Ishikawa (cell line): ENCODE results near the gene RAB6B.

Experiments used
- CEBPB ChIP-seq: IDR thresholded peaks from 2 replicates; pipeline ENCODE4 v1.6.1; 2012
- EP300 ChIP-seq: IDR thresholded peaks from 2 replicates; pipeline ENCODE4 v1.6.1; 2012; ENCODE audit warnings: borderline replicate concordance
- FOXM1 ChIP-seq: IDR thresholded peaks from 2 replicates; pipeline ENCODE4 v1.6.1; 2012; ENCODE audit warnings: low read depth, borderline replicate concordance
- NFIC ChIP-seq: IDR thresholded peaks from 2 replicates; pipeline ENCODE4 v1.6.1; 2012
- RAD21 ChIP-seq: IDR thresholded peaks from 2 replicates; pipeline ENCODE4 v1.6.1; 2012; ENCODE audit warnings: low read depth
- TCF12 ChIP-seq: IDR thresholded peaks from 2 replicates; pipeline ENCODE4 v1.6.1; 2012; ENCODE audit warnings: low read depth
- YY1 ChIP-seq: IDR thresholded peaks from 2 replicates; pipeline ENCODE4 v1.6.1; 2012; ENCODE audit warnings: low read depth
- TF ChIP-seq, protein P1 (sequence below): IDR thresholded peaks from 2 replicates; pipeline ENCODE4 v1.6.1; 2012; ENCODE audit warnings: low read depth, mild to moderate bottlenecking

DNA sequence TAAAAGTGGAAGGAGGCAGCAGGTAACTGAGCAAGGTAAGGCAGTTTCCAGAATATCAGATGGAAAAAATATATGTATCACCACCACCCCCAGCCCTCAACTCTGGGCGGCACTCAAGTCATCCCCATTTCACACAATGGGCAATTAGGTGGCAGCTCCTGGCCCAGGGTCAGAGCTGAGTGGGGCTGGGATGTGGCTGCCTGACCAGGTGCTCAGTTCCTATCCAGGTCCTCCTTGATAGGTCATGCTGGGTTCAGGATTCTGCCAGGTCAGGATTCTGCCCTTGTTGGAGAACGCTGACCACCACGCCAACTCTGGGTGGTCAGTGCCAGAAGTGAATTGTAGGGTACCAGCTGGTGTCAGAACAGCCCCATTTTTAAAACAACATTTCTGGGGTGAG, 29.5 kb downstream of the RAB6B start:
- no peak for TF ChIP-seq RAD21
- TF ChIP-seq TCF12: no peak
- TF ChIP-seq, protein P1, sequence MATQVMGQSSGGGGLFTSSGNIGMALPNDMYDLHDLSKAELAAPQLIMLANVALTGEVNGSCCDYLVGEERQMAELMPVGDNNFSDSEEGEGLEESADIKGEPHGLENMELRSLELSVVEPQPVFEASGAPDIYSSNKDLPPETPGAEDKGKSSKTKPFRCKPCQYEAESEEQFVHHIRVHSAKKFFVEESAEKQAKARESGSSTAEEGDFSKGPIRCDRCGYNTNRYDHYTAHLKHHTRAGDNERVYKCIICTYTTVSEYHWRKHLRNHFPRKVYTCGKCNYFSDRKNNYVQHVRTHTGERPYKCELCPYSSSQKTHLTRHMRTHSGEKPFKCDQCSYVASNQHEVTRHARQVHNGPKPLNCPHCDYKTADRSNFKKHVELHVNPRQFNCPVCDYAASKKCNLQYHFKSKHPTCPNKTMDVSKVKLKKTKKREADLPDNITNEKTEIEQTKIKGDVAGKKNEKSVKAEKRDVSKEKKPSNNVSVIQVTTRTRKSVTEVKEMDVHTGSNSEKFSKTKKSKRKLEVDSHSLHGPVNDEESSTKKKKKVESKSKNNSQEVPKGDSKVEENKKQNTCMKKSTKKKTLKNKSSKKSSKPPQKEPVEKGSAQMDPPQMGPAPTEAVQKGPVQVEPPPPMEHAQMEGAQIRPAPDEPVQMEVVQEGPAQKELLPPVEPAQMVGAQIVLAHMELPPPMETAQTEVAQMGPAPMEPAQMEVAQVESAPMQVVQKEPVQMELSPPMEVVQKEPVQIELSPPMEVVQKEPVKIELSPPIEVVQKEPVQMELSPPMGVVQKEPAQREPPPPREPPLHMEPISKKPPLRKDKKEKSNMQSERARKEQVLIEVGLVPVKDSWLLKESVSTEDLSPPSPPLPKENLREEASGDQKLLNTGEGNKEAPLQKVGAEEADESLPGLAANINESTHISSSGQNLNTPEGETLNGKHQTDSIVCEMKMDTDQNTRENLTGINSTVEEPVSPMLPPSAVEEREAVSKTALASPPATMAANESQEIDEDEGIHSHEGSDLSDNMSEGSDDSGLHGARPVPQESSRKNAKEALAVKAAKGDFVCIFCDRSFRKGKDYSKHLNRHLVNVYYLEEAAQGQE: no peak
- TF ChIP-seq EP300: no peak
- TF ChIP-seq YY1: no peak
- TF ChIP-seq FOXM1: no peak
- no peak for TF ChIP-seq NFIC
- TF ChIP-seq CEBPB: no peak
